Osteocyte (in vitro differentiated cells): ENCODE results near the gene ECSIT. TPM values are rescaled to one million over a fixed set of nuclear protein-coding genes. Genes with fewer than 3 reads are reported as not detected.
A peak's percentile ranks its signal among the peaks of the same experiment; 100 is the strongest.

ENCODE experiments used
- DNase-seq: peaks from one replicate; pipeline ENCODE4 v3.0.0; 2021; ENCODE audit warnings: mixed read lengths; ENCODE audit not compliant: unreplicated experiment; ENCODE audit errors: extremely low spot score
- H3K27ac Mint-ChIP-seq: one replicate; pipeline ENCODE4 v1.8.0; 2021; ENCODE audit warnings: mild to moderate bottlenecking, mixed read lengths; ENCODE audit not compliant: unreplicated experiment
- H3K27me3 Mint-ChIP-seq: one replicate; pipeline ENCODE4 v1.8.0; 2021; ENCODE audit warnings: mixed read lengths; ENCODE audit not compliant: unreplicated experiment
- H3K36me3 Mint-ChIP-seq: one replicate; pipeline ENCODE4 v1.8.0; 2021; ENCODE audit warnings: mixed read lengths; ENCODE audit not compliant: unreplicated experiment
- H3K4me1 Mint-ChIP-seq: one replicate; pipeline ENCODE4 v1.8.0; 2021; ENCODE audit warnings: mixed read lengths; ENCODE audit not compliant: unreplicated experiment
- H3K4me3 Mint-ChIP-seq: one replicate; pipeline ENCODE4 v1.8.0; 2021; ENCODE audit warnings: mild to moderate bottlenecking, moderate library complexity, mixed read lengths; ENCODE audit not compliant: unreplicated experiment
- H3K9me3 Mint-ChIP-seq: one replicate; pipeline ENCODE4 v1.8.0; 2021; ENCODE audit warnings: mixed read lengths; ENCODE audit not compliant: unreplicated experiment
- total RNA-seq: library from RNA; stranded (reverse); gene quantifications from 2 replicates; pipeline ENCODE4 v1.2.1, GENCODE V29; 2021
- TF ChIP-seq, protein P1 (sequence below): fragments of 200-600 bp; sonication (generic); IDR thresholded peaks from 2 replicates; pipeline ENCODE4 v1.5.0; 2021; ENCODE audit warnings: antibody characterized with exemption, mild to moderate bottlenecking, moderate library complexity

Gene ECSIT
- total RNA-seq, 1 donor from 2014 or later = 30.0 TPM

DNA sequence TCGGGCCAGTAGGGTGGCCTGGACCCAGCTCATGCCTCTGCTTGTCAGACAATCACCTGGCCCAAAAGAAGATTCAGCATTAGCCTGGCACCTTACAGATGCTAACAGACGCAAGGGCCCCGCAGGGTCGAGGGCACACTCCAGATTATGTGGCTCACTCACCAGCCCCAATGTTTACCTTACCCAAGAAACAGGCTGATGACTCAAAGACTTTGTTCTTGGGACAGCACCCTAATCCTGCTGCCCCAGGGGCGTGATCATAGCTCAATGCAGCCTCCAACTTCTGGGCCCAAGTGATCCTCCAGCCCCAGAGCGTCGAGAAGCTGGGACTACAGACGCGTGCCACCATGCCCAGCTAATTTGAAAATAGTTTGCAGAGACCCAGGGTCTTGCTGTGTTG lies 9.8 kb downstream of the ECSIT start:
- Mint-ChIP-seq H3K4me1 (no peaks in the 10 kb centered on the region), H3K9me3 (no peaks in the 10 kb centered on the region), H3K27ac (no peak overlapping the region), H3K4me3 (no peak overlapping the region), H3K27me3 (no peaks in the 10 kb centered on the region), H3K36me3 (no peaks in the 10 kb centered on the region)
- no peak for DNase-seq
- TF ChIP-seq, protein P1, sequence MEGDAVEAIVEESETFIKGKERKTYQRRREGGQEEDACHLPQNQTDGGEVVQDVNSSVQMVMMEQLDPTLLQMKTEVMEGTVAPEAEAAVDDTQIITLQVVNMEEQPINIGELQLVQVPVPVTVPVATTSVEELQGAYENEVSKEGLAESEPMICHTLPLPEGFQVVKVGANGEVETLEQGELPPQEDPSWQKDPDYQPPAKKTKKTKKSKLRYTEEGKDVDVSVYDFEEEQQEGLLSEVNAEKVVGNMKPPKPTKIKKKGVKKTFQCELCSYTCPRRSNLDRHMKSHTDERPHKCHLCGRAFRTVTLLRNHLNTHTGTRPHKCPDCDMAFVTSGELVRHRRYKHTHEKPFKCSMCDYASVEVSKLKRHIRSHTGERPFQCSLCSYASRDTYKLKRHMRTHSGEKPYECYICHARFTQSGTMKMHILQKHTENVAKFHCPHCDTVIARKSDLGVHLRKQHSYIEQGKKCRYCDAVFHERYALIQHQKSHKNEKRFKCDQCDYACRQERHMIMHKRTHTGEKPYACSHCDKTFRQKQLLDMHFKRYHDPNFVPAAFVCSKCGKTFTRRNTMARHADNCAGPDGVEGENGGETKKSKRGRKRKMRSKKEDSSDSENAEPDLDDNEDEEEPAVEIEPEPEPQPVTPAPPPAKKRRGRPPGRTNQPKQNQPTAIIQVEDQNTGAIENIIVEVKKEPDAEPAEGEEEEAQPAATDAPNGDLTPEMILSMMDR = no peak

DNA sequence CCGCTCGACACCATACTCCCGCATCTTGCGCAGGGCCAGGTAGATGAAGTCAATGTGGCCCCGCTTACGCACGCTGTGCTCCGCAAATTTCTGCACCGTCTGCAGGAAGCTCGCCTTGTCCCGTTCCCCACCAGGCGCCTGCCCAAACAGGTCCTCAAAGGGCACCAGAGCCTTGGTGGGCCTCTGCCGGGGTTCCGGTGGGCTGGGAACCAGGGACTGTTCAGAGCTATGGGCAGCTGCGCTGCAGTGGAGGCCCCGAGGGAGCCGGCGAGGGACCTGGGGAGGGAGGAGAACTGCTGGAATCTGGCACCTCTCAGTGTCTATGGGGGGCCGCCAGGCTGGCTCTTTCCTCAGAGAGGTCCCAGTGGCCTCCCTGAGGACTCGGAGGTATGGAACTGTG lies 15.0 kb downstream of the ECSIT start:
- H3K27ac Mint-ChIP-seq = no peak overlapping the region
- H3K27me3 Mint-ChIP-seq = no peaks in the 10 kb centered on the region
- peaks cover 3% of the 10 kb centered on the region for H3K36me3 Mint-ChIP-seq
- DNase-seq = no peak
- H3K9me3 Mint-ChIP-seq = no peaks in the 10 kb centered on the region
- no peak overlapping the region for H3K4me3 Mint-ChIP-seq
- TF ChIP-seq, protein P1 = no peak
- no peaks in the 10 kb centered on the region for H3K4me1 Mint-ChIP-seq

DNA sequence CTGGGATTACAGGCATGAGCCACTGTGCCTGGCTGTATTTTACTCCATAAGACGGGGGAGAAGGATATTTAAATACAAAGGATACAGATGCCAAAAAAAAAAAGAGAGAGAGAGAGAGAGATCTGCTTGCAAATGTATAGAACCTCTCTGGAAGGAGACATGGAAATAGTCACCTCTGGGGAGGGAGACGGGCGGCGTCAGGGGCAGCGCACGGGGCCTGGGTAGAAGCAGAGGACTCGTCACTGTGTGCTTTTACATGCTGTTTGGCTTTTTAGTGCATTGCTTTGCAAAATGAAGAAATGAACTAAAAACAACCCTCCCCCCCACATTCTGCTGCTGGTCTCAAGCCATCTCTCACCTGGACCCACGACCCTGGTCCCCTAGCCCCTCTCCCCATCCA lies 18.5 kb downstream of the ECSIT start:
- no peak for DNase-seq
- H3K36me3 Mint-ChIP-seq = peaks cover 3% of the 10 kb centered on the region
- no peak overlapping the region for H3K27ac Mint-ChIP-seq
- TF ChIP-seq, protein P1 = no peak
- H3K4me1 Mint-ChIP-seq = peaks cover 12% of the 10 kb centered on the region
- H3K4me3 Mint-ChIP-seq = no peak overlapping the region
- H3K27me3 Mint-ChIP-seq = no peaks in the 10 kb centered on the region
- no peaks in the 10 kb centered on the region for H3K9me3 Mint-ChIP-seq

DNA sequence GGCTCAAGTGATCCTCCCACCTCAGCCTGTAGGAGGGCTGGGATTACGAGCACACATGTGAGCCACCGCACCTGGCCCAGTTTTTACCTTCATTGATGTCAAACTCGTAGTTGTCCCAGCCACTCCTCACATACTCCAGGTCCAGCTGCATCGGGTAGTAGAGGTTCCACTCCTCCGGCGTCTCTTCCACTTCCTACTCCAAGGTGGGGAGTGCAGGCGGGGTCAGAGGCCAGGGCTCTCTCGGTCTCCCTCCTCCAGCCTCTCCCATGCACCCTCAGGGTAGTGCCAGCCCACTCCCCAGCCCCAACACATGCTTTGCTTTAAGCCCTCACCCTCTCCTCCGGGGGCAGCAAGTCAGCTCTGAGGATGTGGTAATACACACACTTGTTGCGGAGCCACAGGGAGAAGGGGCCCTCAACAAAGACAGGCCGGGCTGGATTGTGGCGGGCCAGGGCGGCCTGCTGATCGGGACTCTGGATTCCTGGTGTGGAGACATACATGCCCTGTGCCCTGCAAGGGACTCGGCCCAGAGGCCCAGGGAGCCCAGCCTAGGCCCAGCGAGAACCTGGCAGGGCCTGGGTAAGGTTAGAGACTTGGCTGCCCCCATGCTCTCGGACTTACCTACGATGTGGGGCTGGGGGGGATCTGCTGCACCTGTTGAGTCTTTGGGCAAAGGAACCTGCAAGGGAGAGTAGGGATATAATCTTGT lies 21.4 kb downstream of the ECSIT start:
- Mint-ChIP-seq H3K27ac (no peak overlapping the region), H3K36me3 (peaks cover 2% of the 10 kb centered on the region), H3K4me3 (no peak overlapping the region), H3K27me3 (no peaks in the 10 kb centered on the region), H3K9me3 (no peaks in the 10 kb centered on the region), H3K4me1 (peaks cover 19% of the 10 kb centered on the region)
- TF ChIP-seq, protein P1 = no peak
- no peak for DNase-seq

GRCh38 chr19:11506967-11507366 lies 22.0 kb downstream of the ECSIT start:
- peaks cover 2% of the 10 kb centered on the region for H3K36me3 Mint-ChIP-seq
- TF ChIP-seq, protein P1 = no peak
- H3K9me3 Mint-ChIP-seq = no peaks in the 10 kb centered on the region
- H3K27ac Mint-ChIP-seq = no peak overlapping the region
- no peaks in the 10 kb centered on the region for H3K27me3 Mint-ChIP-seq
- peak overlapping the region; percentile 82 for H3K4me3 Mint-ChIP-seq
- no peak for DNase-seq
- H3K4me1 Mint-ChIP-seq = peaks cover 19% of the 10 kb centered on the region
